NCI-H1694 treated with DMSO at 0.1 percent for 48 hours (cell line): Measurements from ENCODE around the gene SLC39A11.

ENCODE experiments used
- DNase-seq: peaks from one replicate; lab custom pipeline; 2025; lab: John Stamatoyannopoulos, UW

Gene SLC39A11

DNA sequence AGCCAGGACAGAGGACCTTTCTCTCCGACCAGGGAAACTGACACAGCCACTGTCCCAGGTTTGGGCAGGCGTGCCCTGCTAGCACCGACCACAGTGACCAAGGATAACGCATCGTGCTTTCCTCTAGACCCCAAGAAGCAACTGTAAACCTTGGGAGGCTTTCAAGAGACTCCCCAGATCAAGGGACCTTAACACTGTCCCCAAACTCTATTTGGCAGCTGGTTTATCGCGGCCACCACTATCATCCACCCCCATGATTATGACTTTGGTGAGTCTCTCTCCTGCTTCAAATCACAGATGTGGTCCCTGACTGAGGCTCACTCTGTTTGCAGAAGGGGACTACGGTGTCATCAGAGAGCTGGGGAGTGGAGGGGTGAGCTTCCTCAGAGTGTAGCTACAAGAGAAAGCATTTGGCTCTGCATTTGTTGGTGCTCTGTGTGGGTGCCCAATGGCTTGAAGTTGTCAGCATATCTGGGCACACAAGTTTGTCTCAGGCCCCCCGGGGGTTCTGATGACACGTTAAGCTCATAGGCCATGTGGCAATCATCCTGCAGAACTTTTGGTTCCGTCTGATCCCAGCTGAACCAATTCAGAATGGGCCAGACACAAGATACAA, 408.0 kb downstream of the SLC39A11 start:
- no peak for DNase-seq

- DNase-seq = no peak
Measured at GRCh38 chr17:72683506-72684404, 408.7 kb downstream of the SLC39A11 start.

DNA sequence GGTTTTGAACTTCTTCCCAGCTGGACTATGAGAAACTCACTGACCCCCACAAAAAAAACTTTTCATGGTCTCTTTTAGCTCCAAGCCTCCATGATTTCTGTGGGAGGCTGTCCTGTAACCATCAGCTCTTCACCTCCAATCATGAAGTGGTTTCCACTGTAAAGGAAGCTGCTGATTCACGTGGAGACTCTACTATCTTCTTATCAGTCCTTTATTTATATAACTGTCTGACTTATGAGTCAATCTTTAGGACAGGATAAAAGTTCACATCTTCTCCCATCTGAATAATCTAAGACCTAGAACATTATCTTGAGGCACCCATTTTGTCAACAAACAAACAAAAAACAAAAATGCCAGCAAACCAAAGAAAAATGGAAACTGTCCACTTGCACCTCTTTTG, 409.9 kb downstream of the SLC39A11 start:
- no peak for DNase-seq

- DNase-seq = no peak
Measured at GRCh38 chr17:72681844-72682243, 410.6 kb downstream of the SLC39A11 start.

- DNase-seq = no peak
Measured at GRCh38 chr17:72677714-72678390, 414.6 kb downstream of the SLC39A11 start.

- DNase-seq = no peak
Measured at GRCh38 chr17:72677108-72677507, 415.4 kb downstream of the SLC39A11 start.

GRCh38 chr17:72672729-72673128, 419.8 kb downstream of the SLC39A11 start:
- no peak for DNase-seq

DNA sequence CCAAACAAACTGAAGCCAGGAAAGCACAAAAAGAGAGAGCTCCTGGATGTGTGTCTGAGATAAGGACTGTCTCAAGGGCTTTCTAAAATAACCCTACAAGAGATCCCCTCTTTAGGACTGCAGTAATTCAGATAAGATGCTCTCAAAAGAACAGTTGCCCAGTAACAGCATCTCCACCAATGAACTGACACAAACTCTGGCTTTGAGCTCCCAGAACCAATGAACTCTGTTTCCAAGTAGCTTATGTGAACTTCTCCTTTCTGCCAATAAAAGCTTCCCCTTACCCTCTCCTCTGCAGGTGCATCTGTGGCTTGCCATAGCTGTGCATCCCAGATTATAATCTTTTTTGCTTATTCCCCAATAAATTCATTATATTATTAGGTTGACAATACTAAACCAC, 421.5 kb downstream of the SLC39A11 start:
- no peak for DNase-seq

- DNase-seq = no peak
Measured at GRCh38 chr17:72667096-72668063, 425.1 kb downstream of the SLC39A11 start.

- no peak for DNase-seq
Measured at GRCh38 chr17:72665852-72666851, 426.3 kb downstream of the SLC39A11 start.

DNA sequence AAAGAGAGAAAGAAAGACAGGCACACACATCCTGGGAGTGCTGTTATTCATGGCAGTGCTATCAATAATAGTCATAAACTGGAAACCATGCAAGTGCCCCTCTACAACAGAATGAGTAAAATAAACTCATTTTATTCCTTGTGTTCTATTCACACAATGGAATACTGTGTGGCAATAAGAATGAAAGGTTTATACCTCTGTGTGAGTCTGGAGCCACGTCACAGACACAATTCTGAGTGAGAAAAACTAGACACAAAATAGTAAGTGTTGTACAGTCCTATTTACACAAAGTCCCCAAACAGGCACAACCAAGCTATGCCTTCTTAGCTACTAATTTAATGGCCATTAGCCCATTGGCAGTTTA, 429.7 kb downstream of the SLC39A11 start:
- no peak for DNase-seq

DNA sequence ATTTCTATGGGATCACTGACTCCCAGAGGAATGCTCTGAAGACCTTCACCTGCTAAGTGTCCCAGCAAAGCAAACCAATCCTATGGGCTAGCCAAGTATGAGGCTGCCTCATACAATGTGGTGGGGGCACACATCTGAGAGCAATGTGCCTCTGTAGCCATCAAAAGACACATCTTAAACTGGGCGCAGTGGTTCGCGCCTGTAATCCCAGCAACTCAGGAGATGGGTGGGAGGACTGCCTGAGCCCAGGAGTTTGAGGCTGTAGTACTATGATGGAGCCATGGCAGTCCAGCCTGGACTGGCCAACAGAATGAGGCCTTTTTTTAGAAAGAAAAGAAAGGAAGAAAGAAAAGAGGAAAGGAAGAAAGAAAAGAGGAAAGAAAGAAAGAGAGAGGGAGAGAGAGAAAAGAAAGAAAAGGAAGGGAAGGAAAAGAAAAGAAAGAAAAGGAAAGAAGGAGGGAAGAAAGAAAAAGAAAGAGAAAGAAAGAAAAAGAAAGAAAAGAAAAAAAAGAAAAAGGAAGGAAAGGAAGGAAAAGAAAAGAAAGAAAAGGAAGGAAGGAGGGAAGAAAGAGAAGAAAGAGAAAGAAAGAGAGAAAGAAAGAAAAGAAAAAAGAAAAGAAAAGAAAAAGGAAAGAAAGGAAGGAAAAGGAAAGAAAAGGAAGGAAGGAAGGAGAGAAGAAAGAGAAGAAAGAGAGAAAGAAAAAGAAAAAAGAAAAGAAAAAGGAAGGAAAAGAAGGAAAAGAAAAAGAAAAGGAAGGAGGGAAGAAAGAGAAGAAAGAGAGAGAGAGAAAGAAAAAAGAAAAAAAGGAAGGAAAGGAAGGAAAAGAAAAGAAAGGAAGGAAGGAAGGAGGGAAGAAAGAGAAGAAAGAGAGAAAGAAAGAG, 430.3 kb downstream of the SLC39A11 start:
- DNase-seq = no peak

- DNase-seq = no peak
Measured at GRCh38 chr17:72661116-72661944, 431.2 kb downstream of the SLC39A11 start.

DNA sequence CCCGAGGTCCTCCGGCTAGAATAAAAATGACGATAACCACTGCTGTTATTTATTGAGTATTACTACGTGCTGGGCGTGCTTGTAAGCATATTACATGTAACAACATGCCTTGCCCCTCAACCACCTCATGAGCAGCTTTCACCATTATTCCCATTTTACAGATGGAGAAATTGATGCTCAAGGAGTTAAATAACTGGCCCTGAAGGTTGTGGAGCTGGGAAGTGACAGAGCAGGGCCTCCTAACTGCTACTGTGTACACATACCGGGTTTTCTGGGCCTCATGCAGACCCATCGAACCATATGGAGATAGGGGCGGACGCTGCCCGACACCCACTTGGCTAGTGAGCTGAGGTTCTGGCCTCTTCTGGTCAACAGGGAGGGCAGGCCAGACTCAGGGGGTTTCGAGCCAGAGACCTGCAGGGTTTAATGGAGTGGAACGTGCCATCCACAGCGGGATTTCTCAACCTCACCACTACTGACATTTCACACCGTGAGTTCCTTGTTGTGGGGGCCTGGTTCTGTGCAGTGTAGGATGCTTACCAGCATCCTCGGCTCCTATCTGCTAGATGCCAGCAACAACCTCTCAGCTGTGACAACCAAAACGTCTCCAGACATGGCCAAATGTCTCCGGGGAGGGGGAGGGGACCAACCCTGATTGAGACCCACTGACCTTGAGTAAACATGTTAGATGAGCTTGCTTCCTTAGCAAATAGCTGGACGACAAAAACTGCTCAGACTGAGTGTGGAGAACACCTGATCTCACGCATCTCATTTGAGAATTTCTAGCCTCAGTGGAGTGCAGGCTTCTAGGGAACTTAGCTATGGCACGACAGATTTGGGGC, 432.0 kb downstream of the SLC39A11 start:
- no peak for DNase-seq

DNA sequence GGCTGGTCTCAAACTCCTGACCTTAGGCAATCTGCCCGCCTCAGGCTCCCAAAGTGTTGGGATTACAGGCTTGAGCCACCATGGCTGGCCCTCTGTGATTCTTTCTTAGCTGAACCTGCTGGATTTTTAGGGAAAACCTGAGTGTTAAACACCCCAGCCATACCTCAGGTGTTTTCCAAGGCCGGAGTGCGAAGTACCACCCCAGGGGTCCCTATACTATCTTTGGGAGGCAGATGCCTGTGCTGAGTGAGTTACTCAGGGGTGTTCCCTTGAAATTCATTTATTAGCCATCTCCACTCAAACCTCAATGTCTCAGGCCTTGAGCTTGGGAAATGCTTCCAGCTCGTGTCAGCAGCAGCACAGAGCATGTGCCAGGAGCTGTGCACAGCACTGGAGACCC, 432.7 kb downstream of the SLC39A11 start:
- DNase-seq = no peak

DNA sequence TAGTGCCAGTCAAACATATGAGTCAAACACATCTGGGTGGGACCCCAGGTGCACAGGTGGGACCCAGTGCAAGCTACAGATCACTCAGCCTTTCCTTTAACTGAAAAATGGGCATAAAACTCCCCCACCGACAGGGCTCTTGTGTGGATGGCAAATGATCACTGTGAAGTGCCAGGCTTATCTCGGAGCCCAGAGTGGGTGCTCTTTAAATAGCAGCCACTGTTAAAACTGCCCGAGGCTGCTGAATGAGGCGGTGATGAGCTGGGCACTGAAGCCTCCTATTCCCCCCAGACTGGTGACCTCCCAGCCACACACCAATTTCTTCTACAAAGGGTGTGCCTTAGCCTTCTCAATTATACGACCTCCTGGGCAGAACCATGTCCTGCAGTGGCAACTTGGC, 433.8 kb downstream of the SLC39A11 start:
- DNase-seq = no peak

DNA sequence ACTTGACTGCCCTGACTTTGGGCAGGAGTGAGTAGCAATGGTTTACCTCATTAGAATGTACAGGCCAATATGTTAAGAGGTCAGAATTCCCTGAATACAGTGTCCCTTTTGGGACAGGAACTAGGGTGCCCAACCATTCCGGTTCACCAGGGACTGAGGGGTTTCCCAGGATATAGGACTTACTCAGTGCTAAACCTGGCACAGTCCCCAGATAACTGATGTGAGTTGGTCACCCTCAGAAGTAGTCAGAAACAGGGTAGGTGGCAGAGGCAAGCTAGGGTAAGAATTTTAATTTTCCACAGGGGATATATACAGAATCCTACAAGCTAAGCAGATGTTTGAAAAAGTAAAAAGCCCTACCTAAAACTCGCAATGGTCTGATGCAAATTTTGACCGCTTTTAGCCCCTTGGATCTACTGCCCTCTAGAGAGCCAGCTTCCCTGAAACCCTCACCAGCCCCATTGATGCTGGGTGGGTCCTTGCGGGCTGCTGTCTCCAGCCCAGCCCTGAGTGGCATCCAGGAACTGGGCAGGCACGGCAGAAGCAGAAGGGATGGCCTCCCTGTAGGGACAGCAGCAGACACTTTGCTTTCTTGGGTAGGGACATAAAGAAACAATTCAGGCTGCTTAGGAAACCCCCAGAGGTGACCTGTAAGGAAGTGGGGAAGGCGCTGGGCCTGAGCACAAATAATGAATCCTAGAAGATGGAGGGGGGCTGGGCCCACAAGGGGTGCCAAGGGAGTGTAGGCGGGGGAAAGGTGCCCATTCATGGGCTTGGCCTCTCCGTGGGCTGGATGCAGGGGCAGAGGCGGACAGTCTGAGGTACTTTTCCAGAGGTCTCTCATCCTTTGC, 434.8 kb downstream of the SLC39A11 start:
- DNase-seq = no peak
